Measurements from ENCODE around the gene ATOH8.

Gene ATOH8

GRCh38 chr2:85770369-85770768, 16.6 kb downstream of the ATOH8 start:
- DNase-seq (ENCODE audit: low spot score) = no peak
- ChIA-PET POLR2A (ENCODE audit: low non-redundant PET) (no interaction called here), CTCF (interaction anchor here (0.8 kb wide), 1 partner anchor 41 kb away, joined by 4 read pairs; no protein-coding TSS in a partner anchor)
- no peak for TF ChIP-seq CTCF (conservative IDR thresholded peaks at IDR 0.05; ENCODE audit: low read depth)
- H3K27ac ChIP-seq = peak overlapping the region; percentile 98

- ChIA-PET CTCF (no interaction called here), POLR2A (ENCODE audit: low non-redundant PET) (no interaction called here)
- TF ChIP-seq CTCF (conservative IDR thresholded peaks at IDR 0.05; ENCODE audit: low read depth) = no peak
- no peak for DNase-seq (ENCODE audit: low spot score)
- peak overlapping the region; percentile 98 for H3K27ac ChIP-seq
Observed at GRCh38 chr2:85770786-85771409, 17.1 kb downstream of the ATOH8 start.

- POLR2A ChIA-PET (ENCODE audit: low non-redundant PET) = interaction anchor here (0.6 kb wide), 1 partner anchor 30 kb away, joined by 3 read pairs; no protein-coding TSS in a partner anchor
- CTCF ChIA-PET = interaction anchor here (0.8 to 1.7 kb wide), 4 partner anchors 11 to 43 kb away, joined by 4 to 9 read pairs (median 5); no protein-coding TSS in a partner anchor
- no peak for TF ChIP-seq CTCF (conservative IDR thresholded peaks at IDR 0.05; ENCODE audit: low read depth)
- DNase-seq (ENCODE audit: low spot score) = no peak
- H3K27ac ChIP-seq = peak overlapping the region; percentile 98
Observed at GRCh38 chr2:85771486-85771885, 17.7 kb downstream of the ATOH8 start.

- H3K27ac ChIP-seq = peak overlapping the region; percentile 98
- peak; percentile 92 for DNase-seq (ENCODE audit: low spot score)
- ChIA-PET CTCF (interaction anchor here (0.6 to 1.7 kb wide), 13 partner anchors 9 to 55 kb away, joined by 3 to 10 read pairs (median 4); partner anchors contain the start of gene ATOH8), POLR2A (ENCODE audit: low non-redundant PET) (interaction anchor here (0.6 kb wide), 1 partner anchor 30 kb away, joined by 3 read pairs; no protein-coding TSS in a partner anchor)
- TF ChIP-seq CTCF (conservative IDR thresholded peaks at IDR 0.05; ENCODE audit: low read depth) = no peak; the same call in 1 of the 2 replicates
Observed at GRCh38 chr2:85772019-85772745, 18.4 kb downstream of the ATOH8 start.

GRCh38 chr2:85772841-85773491, 19.2 kb downstream of the ATOH8 start:
- POLR2A ChIA-PET (ENCODE audit: low non-redundant PET) = no interaction called here
- TF ChIP-seq CTCF (conservative IDR thresholded peaks at IDR 0.05; ENCODE audit: low read depth) = no peak
- CTCF ChIA-PET = interaction anchor here (0.6 to 1.7 kb wide), 11 partner anchors 10 to 54 kb away, joined by 3 to 9 read pairs (median 4); partner anchors contain the start of gene ATOH8
- no peak for DNase-seq (ENCODE audit: low spot score)
- peak overlapping the region; percentile 98 for H3K27ac ChIP-seq

GRCh38 chr2:85773692-85774091, 19.9 kb downstream of the ATOH8 start:
- peak overlapping the region; percentile 98 for H3K27ac ChIP-seq
- no peak for TF ChIP-seq CTCF (conservative IDR thresholded peaks at IDR 0.05; ENCODE audit: low read depth)
- POLR2A ChIA-PET (ENCODE audit: low non-redundant PET) = no interaction called here
- CTCF ChIA-PET = interaction anchor here (0.6 to 0.7 kb wide), 2 partner anchors 40 to 94 kb away, joined by 4 read pairs; no protein-coding TSS in a partner anchor
- no peak for DNase-seq (ENCODE audit: low spot score)
